SK-MEL-5 (cell line): ENCODE data around the gene MGLL. TPM values are rescaled to one million over a fixed set of nuclear protein-coding genes. Genes with fewer than 3 reads are reported as not detected.

Experiments used
- DNase-seq: peaks from one replicate; pipeline ENCODE4 v3.0.0-alpha.2; 2016; ENCODE audit warnings: low read depth, low spot score
- in situ Hi-C: cut with HindIII; loops from 2 replicates; pipeline ENCODE4 v1.10.0; 2016; ENCODE audit warnings: low sequenced_read_pairs, high pct_unique_total_duplicates, low pct_unique_long_range_greater_than_20kb
- total RNA-seq: library from RNA; depleted of rRNA; stranded (reverse); fragments of >200 nt; shearing (Covaris generic); gene quantifications from 2 replicates; pipeline ENCODE4 v1.2.3, GENCODE V29; 2014

The MGLL gene
- total RNA-seq, 1 experiment from 2014 or later: 3.2 TPM

- in situ Hi-C loops: no loop called here
Observed at GRCh38 chr3:127799476-127800222, 22.7 kb downstream of the MGLL start.

GRCh38 chr3:127798716-127799115 lies 23.6 kb downstream of the MGLL start:
- in situ Hi-C loops: no loop called here
- DNase-seq: no peak

More at GRCh38 chr3:127799476-127800222, 22.7 kb downstream of the MGLL start:
- no peak for DNase-seq

DNA sequence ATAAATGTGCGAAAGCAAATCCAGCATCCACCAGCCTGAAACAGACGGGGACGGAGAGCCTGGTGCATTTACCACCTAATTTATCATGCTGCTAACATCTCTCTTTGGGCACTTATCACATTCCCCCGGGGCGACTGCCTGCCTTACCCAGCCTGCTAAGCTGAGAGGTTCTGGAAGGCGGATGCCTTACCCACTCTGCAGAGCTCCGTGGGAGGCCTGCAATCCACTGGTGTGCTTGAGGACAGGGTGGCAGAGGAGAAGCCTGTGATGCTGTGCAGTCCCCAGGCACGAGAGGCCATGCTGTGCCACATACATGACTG lies 25.5 kb downstream of the MGLL start:
- DNase-seq: no peak
- in situ Hi-C loops: no loop called here

DNA sequence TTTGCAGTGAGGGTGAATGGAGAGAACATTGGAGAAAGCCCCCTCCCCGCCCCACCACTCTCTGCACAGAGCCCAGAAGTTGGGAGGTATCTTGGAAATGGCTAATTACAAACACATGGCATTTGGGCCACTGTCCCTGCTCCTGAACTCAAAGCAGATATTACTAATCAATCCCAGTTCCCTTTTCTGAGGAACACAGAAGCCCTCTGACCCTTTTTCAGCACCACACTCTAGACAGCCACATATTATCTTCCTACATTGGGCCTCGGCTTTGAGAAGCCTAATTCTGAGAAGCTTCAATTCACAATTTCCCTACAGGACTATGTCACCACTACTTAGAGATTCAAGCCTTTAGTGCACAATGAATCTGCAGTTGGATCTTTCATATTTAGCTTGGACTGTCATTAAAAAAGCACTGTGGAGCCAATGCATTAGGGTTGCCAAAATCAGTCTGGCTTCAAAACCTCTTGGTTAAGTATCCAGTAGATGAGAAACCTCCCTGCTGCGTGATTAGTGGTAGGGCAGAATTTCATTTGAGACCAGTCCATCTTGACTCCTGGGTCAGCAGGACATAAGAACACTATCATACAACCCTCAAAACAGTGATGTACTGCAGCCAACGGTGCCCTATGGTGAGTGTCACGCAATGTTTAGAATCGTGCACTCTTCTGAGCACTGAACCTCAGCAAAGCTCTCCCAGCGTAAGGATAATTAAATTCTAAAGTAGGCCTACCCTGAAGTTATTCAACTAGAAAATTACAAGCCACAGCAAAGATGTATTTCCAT lies 26.1 kb downstream of the MGLL start:
- DNase-seq: no peak
- in situ Hi-C loops: no loop called here

DNA sequence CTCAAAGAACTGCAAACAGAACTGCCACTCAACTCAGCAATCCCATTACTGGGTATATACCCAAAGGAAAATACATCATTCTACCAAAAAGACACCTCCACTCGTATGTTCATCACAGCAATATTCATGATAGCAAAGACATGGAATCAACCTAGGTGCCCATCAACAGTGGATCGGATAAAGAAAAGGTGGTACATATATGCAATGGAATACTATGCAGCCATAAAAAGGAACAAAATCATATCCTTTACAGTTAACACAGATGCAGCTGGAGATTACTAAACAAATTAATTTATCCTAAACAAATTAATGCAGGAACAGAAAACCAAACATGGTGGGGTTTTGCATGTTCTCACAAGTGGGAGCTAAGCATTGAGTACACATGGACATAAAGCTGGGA lies 27.3 kb downstream of the MGLL start:
- no peak for DNase-seq
- in situ Hi-C loops: no loop called here

DNA sequence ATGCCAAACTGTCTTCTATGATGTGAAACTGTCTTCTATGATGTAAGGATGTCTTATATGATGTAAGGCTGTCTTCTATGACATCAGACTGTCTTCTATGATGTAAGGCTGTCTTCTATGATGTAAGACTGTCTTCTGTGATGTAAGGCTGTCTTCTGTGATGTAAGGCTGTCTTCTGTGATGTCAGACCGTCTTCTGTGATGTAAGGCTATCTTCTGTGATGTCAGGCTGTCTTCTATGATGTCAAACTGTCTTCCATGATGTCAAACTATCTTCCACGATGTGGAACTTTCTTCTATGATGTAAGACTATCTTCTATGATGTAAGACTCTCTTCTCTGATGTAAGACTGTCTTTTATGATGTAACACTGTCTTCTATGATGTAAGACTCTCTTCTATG lies 27.9 kb downstream of the MGLL start:
- in situ Hi-C loops: no loop called here
- no peak for DNase-seq

GRCh38 chr3:127792541-127793292 lies 29.6 kb downstream of the MGLL start:
- in situ Hi-C loops: no loop called here
- no peak for DNase-seq

DNA sequence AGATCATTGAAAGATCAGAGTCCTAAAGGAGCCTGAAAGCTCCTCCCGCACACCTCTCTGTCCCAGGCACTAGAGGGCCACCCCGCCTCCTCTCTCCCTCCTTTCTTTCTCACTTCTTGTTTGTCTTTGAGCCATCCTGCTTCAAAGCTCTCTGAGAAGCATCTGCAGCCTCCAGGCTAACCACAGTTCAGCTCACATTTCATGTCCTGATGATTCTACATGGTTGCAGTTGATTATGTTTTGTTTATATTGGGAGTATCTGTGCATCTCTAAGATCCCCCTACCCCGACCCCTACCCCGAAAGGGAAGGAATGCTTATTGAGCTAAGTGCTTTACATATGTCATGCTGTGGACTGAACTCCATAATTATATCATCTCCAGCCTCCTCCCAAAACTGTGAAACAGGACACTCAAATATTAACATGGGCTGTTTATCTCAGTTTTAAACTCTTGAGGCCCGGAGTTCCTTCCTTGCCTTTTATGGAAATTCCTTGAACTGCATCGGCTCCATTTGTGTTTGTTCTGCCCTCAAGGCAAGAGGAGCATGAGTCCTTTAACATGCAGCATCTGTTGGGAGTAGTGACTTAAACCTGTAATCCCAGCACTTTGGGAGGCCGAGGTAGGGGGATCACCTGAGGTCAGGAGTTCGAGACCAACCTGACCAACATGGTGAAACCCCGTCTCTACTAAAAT lies 30.9 kb downstream of the MGLL start:
- peak; percentile 60 for DNase-seq
- in situ Hi-C loops: no loop called here

- no peak for DNase-seq
- in situ Hi-C loops: no loop called here
Observed at GRCh38 chr3:127790882-127791183, 31.5 kb downstream of the MGLL start.

DNA sequence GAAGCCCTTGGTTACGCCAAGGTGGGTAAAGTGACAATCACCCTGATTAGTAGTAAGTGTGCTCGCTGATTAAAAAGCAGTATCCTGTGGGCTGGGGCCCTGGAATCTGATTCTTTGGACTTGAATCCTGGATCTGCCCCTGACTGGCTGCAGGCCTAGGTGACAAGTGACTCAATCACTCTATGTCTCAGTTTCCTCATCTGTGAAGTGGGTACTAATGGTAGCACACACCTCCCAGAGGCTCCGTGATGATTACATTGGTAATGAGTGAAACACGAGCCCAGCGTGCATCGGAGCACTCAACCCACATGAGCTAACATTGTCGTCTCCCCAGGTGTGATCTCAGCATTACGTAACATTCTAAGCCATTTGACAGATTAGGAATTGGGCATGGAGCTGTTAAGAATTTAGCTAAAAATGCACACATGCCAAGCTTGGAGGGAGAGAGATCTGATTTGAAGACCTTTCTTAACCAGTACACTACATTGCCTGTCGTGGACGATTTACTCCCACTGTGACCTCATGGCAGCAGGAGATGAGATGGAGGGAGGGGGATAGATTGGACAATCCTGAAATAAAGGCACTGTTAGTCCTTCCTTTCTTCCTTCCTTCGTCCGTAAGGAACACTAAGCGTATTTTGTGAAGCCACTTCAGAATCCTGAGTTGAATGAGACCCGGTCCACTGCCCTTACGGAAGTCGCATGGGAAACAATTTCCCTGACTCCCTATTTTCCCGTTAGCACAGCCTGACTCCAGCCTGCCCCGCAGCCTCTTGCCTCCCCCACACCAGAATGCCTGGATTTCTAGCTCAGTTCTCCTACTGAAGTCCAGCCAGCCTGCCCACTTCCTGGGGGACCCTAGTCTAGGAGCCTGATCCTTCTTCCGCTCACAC lies 32.1 kb downstream of the MGLL start:
- no peak for DNase-seq
- in situ Hi-C loops: no loop called here

DNA sequence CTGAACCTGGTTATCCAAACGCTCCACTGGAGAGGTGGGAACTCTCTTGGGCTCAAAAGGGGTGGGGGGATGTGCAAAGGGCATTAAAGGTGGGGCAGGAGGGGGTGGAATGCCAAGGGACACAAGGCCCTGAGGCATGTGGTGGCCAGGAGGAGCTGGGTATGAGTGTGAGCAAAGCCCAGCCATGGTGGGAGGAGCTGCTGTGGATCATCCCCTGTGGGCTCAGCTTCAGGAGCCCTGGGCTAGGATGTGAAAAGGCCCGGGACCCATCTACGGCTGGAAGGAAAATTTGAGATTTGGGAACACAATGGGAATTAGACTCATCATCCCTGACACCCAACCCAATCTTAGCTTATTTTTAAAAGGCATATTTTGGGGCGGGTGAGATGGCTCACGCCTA lies 33.3 kb downstream of the MGLL start:
- in situ Hi-C loops: no loop called here

DNA sequence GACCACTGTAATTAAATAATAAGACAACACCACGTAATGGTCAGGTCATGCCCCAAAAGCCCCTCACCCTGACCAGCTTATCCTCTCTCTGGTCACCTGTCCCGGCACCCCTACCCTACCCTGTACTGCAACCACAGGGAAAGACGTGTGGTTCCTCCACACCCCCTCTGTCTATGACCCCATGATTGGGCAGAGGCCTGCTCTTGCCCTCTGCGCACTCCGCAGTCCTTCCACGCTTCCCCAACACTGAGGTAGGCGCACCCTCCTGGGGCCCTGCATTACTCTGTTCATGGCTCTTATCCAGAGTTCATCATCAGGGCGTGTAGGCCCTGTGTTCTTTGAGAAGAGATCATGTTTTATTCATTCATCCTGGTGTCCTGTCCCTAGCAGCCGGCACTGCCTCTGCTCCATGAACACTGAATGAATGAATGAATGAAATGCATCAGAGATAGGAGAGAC lies 33.8 kb downstream of the MGLL start:
- in situ Hi-C loops: no loop called here

More for the DNA sequence above, 33.3 kb downstream of the MGLL start:
- no peak for DNase-seq

DNA sequence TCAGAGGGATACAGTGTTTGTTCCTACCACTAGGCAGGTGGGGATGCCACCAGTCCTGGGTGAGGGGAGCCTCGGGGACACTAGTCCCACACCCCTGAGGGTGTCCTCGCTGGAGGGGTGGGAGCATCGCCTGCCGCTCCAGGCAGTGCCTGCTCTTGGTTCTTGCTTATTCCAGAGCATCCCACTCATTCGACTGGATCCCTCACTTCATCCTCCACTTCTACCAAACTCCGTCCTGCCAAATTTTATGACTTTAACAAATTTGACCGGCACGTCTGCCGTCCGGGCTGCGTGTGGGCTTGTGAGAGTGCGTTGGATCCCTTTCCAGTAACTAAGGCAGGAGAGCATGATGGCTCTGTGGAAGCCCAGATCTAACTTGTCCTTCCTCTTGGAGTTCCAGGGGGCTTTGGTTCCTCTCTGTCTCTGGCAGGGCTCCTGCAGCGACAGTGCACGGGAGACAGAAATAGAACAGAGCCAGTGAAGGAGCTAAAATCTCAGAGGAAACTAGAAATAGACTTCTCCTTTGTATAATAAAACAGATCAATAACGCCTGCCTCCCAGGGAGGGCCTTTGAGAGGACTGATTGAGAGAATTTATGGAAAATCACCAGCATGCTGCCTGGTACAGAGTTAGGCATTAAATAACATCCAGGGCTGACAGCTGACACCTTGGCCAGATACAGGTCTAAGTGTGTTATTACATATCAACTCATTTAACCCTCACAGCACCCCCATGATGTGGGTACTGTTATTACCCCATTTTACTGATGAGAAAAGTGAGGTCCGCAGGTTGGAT lies 34.5 kb downstream of the MGLL start:
- in situ Hi-C loops: no loop called here
- no peak for DNase-seq

More for the DNA sequence above, 33.8 kb downstream of the MGLL start:
- no peak for DNase-seq

- DNase-seq: no peak
- in situ Hi-C loops: no loop called here
Observed at GRCh38 chr3:127787071-127787490, 35.2 kb downstream of the MGLL start.

- in situ Hi-C loops: no loop called here
- DNase-seq: no peak
Observed at GRCh38 chr3:127786353-127787070, 35.8 kb downstream of the MGLL start.
